Heart right ventricle (tissue), 16 donors: Measurements from ENCODE around the gene ZNF492. TPM values are rescaled to one million over a fixed set of nuclear protein-coding genes. Genes with fewer than 3 reads are reported as not detected.
"Not testable (repeated sequence)": the region's sequence is repeated elsewhere in the genome, so short reads cannot be mapped to it uniquely, and the experiment has no call there.

Source experiments
- ATAC-seq, 8 donors: fragments of 200-7000 bp; cut with Tn5 transposase; one replicate each; pipeline ENCODE4 v1.9.1; 2020; ENCODE audit warnings: mild to moderate bottlenecking in 8 of 8, moderate library complexity in 8 of 8, moderate number of reproducible peaks in 1 of 8
- DNase-seq, 2 donors: peaks; one replicate each; pipeline ENCODE4 v3.0.0-alpha.2; 2020
- H3K27ac ChIP-seq, 10 donors: fragments of 200-600 bp; sonication (generic) in 2 of 10; one replicate each; pipeline versions ENCODE4 v1.5.0 to v1.8.0; 2020 to 2022; ENCODE audit warnings: mild to moderate bottlenecking in 3 of 10
- H3K27me3 ChIP-seq, 7 donors: fragments of 200-600 bp; one replicate each; pipeline ENCODE4 v1.8.0; 2021 to 2022; ENCODE audit warnings: mild to moderate bottlenecking in 2 of 7
- H3K36me3 ChIP-seq, 9 donors: fragments of 200-600 bp; sonication (generic) in 1 of 9; one replicate each; pipeline versions ENCODE4 v1.5.0 to v1.8.0; 2020 to 2022; ENCODE audit warnings: mild to moderate bottlenecking in 2 of 9
- H3K4me1 ChIP-seq, 9 donors: fragments of 200-600 bp; sonication (generic) in 1 of 9; one replicate each; pipeline versions ENCODE4 v1.5.0 to v1.8.0; 2020 to 2022; ENCODE audit warnings: mild to moderate bottlenecking in 4 of 9
- H3K4me3 ChIP-seq, 10 donors: fragments of 200-600 bp; sonication (generic) in 2 of 10; one replicate each; pipeline versions ENCODE4 v1.5.0 to v1.8.0; 2020 to 2022; ENCODE audit warnings: mild to moderate bottlenecking in 7 of 10, moderate library complexity in 2 of 10
- H3K9me3 ChIP-seq, 11 donors: fragments of 200-600 bp in 10 of 11; sonication (generic) in 2 of 11; one replicate each; pipeline versions ENCODE4 v1.5.0 to v1.8.0; 2013 to 2022; ENCODE audit warnings: mild to moderate bottlenecking in 2 of 11, control low read depth in 1 of 11, moderate library complexity in 1 of 11
- CTCF ChIP-seq, 9 donors: fragments of 200-600 bp; sonication (generic) in 2 of 9; IDR thresholded peaks; one replicate each; pipeline versions ENCODE4 v1.5.0 to v1.8.0; 2021 to 2022; ENCODE audit warnings: antibody characterized with exemption in 9 of 9, mild to moderate bottlenecking in 5 of 9, moderate library complexity in 1 of 9
- WGBS, 2 donors: extraction: QIAGEN DNeasy Blood & Tissue Kit; methylation state at CpG; one replicate each; pipeline ENCODE4 v1.1.7; 2013; ENCODE audit warnings: inconsistent platforms in 1 of 2; 5-methylcytosine and 5-hydroxymethylcytosine counted together
- intact Hi-C, 10 donors: fragments of 100-400 bp; cut with DNase I; formaldehyde crosslinking; loops; one replicate each; pipeline versions ENCODE4 v1.11.1 to v1.14.2; 2022
- polyA plus RNA-seq, 2 donors: library from polyadenylated mRNA; stranded (reverse); fragments of 200-250 nt; gene quantifications; one replicate each; pipeline ENCODE4 v1.2.3, GENCODE V29; 2013
- total RNA-seq, 10 donors: library from RNA; stranded (reverse); fragmentation: NEBNext Ultra II Directional in 3 of 10; extraction: Animal tissue kit (Norgen Biotek cat#: 25700) in 3 of 10; gene quantifications; one replicate each; pipeline versions ENCODE4 v1.2.1 to v1.2.4, GENCODE V29; 2021 to 2023
- donor health status: Arrhythmogenic right ventricular cardiomyopathy.
- donor health status: ischemic (EF 13 %, LVEDD 7.1; RV severe dilation, severe dysfunction).
- donor health status: healthy with polysubstance abuse.
- donor health status: DM: no; HTN: yes; CAD: no.
- donor health status: DM: no; HTN: no; CAD: no.
- donor health status: ischemic (EF 25% LVEDD 6.9; RV normal size, moderate dysfunction).
- donor health status: ischemic (EF 25% LVEDD 5.7; RV mildly dilated, moderate dysfunction).
- donor health status: healthy.
- donor health status: DM: yes; HTN: yes; CAD: no.
- donor health status: Ischemic cardiomyopathy.
- donor health status: ischemic (EF 35%, LVEDD 5.7; RV mildly dilated, moderate dysfunction).
- donor health status: nonischemic (EF 11% LVEDD 7.7; RV severe dilation, severe dysfunction).
- donor health status: DM: yes; HTN: yes; CAD: no.
- donor health status: PGD.
- donor health status: ischemic (EF 29% LVEDD 5.4; RV normal size, mild dysfunction).
- donor health status: nonischemic (EF 23%, LVEDD 6.1; RV moderate dilation, normal function).

The ZNF492 gene
- total and polyA plus RNA-seq, 12 donors = 0.06 to 0.17 (median 0.12) TPM; not detected in 5

- WGBS, 2 donors = 89 to 90% methylated on average over 6 of the region's 6 CpGs
- DNase-seq = no peak
- no peak for ATAC-seq
- TF ChIP-seq CTCF (IDR thresholded peaks at IDR 0.05) = no peak
- H3K36me3 ChIP-seq = no peaks in the 10 kb centered on the region
- H3K9me3 ChIP-seq = peaks cover 0 to 12% (median 0%) of the 10 kb centered on the region in 11 donors
- intact Hi-C loops = no loop called here
- H3K27ac ChIP-seq = no peak overlapping the region
- peaks cover 0 to 3% (median 0%) of the 10 kb centered on the region in 9 donors for H3K4me1 ChIP-seq
- no peak overlapping the region for H3K4me3 ChIP-seq
- peaks cover 0 to 15% (median 8%) of the 10 kb centered on the region in 7 donors for H3K27me3 ChIP-seq
These were observed 5.7 kb upstream of the ZNF492 start for GRCh38 chr19:22628401-22628800.

- no peaks in the 10 kb centered on the region for H3K27me3 ChIP-seq
- H3K27ac ChIP-seq = no peak overlapping the region
- ATAC-seq (peak in 4 of 8 donors; percentile 14 to 36 (median 29)), DNase-seq (peak in 1 of 2 donors; percentile 18)
- peaks cover 0 to 30% (median 5%) of the 10 kb centered on the region in 11 donors for H3K9me3 ChIP-seq
- 0% methylated on average over 24 of the region's 24 CpGs for WGBS, 2 donors
- no peak for TF ChIP-seq CTCF (IDR thresholded peaks at IDR 0.05)
- peak overlapping the region in 9 of 10 donors; percentile 54 to 95 (median 72) for H3K4me3 ChIP-seq
- H3K36me3 ChIP-seq = no peaks in the 10 kb centered on the region
- H3K4me1 ChIP-seq = peaks cover 0 to 11% (median 4%) of the 10 kb centered on the region in 9 donors
- intact Hi-C loops = no loop called here
These were observed 315 bp downstream of the ZNF492 start for GRCh38 chr19:22634450-22634827.

GRCh38 chr19:22685493-22685892 is 51.4 kb downstream of the ZNF492 start:
- H3K4me1 ChIP-seq, DNase-seq, H3K27ac ChIP-seq, H3K36me3 ChIP-seq, intact Hi-C loops, H3K4me3 ChIP-seq, ATAC-seq, H3K27me3 ChIP-seq: not testable (repeated sequence)
- H3K9me3 ChIP-seq = peaks cover 0 to 99% (median 61%) of the 10 kb centered on the region in 11 donors
- WGBS, 2 donors = 73 to 97% methylated on average over 2 of the region's 2 CpGs

GRCh38 chr19:22702661-22703060 is 68.5 kb downstream of the ZNF492 start:
- 91 to 95% methylated on average over 22 of the region's 22 CpGs for WGBS, 2 donors
- H3K9me3 ChIP-seq = peaks cover 0 to 93% (median 8%) of the 10 kb centered on the region in 11 donors
- H3K4me1 ChIP-seq, DNase-seq, H3K36me3 ChIP-seq, H3K4me3 ChIP-seq, intact Hi-C loops, ATAC-seq, H3K27me3 ChIP-seq, H3K27ac ChIP-seq: not testable (repeated sequence)

GRCh38 chr19:22703096-22703495 is 69.0 kb downstream of the ZNF492 start:
- H3K9me3 ChIP-seq = peaks cover 0 to 93% (median 8%) of the 10 kb centered on the region in 11 donors
- H3K4me3 ChIP-seq, H3K36me3 ChIP-seq, DNase-seq, H3K27ac ChIP-seq, ATAC-seq, H3K27me3 ChIP-seq, H3K4me1 ChIP-seq, intact Hi-C loops: not testable (repeated sequence)
- 93 to 97% methylated on average over 28 of the region's 28 CpGs for WGBS, 2 donors

GRCh38 chr19:22708983-22709382 is 74.9 kb downstream of the ZNF492 start:
- no peak overlapping the region for H3K4me3 ChIP-seq
- H3K9me3 ChIP-seq = peaks cover 0 to 93% (median 4%) of the 10 kb centered on the region in 11 donors
- TF ChIP-seq CTCF (IDR thresholded peaks at IDR 0.05) = no peak
- H3K36me3 ChIP-seq = no peaks in the 10 kb centered on the region
- H3K27ac ChIP-seq = no peak overlapping the region
- ATAC-seq (no peak), DNase-seq (no peak)
- intact Hi-C loops = no loop called here
- no peaks in the 10 kb centered on the region for H3K27me3 ChIP-seq
- H3K4me1 ChIP-seq = no peaks in the 10 kb centered on the region
- WGBS, 2 donors = 12 to 24% methylated on average over 27 of the region's 27 CpGs

Other genes starting within 250 kb of the ZNF492 start
- 1 to 10 TPM in 5 of 10 donors, under 1 TPM in 1, not detected in 4; 0.85 to 3.7 (median 1.8) TPM for gene ZNF98, start 212.0 kb upstream of the ZNF492 start, total RNA-seq
- under 1 TPM; 0.88 to 0.99 TPM for gene ZNF98, start 212.0 kb upstream of the ZNF492 start, polyA plus RNA-seq
- under 1 TPM in 9 of 10 donors, not detected in 1; 0.04 to 0.29 (median 0.08) TPM for gene ZNF99, start 149.8 kb downstream of the ZNF492 start, total RNA-seq
- gene ZNF99, start 149.8 kb downstream of the ZNF492 start, polyA plus RNA-seq = under 1 TPM; 0.04 to 0.15 TPM
- gene ZNF723, start 198.0 kb downstream of the ZNF492 start, total RNA-seq = not detected
- not detected for gene ZNF723, start 198.0 kb downstream of the ZNF492 start, polyA plus RNA-seq